Sigmoid colon (tissue), 7 donors: ENCODE measurements around the gene FNDC1. TPM values are rescaled to one million over a fixed set of nuclear protein-coding genes. Genes with fewer than 3 reads are reported as not detected.

Experiments used
- DNase-seq: peaks from one replicate; pipeline ENCODE4 v3.0.0-alpha.2; 2019
- H3K27ac ChIP-seq, 4 donors: fragments of 200-600 bp; sonication (generic); one replicate each; pipeline ENCODE4 v1.5.1; 2016 to 2019; ENCODE audit warnings: mild to moderate bottlenecking in 1 of 4
- H3K27me3 ChIP-seq, 3 donors: fragments of 200-600 bp; sonication (generic); one replicate each; pipeline ENCODE4 v1.5.1; 2019; ENCODE audit warnings: mild to moderate bottlenecking in 1 of 3
- H3K36me3 ChIP-seq, 4 donors: fragments of 200-600 bp; sonication (generic); one replicate each; pipeline ENCODE4 v1.5.1; 2016 to 2019
- H3K4me1 ChIP-seq, 4 donors: fragments of 200-600 bp; sonication (generic); one replicate each; pipeline ENCODE4 v1.5.1; 2017 to 2019
- H3K4me3 ChIP-seq, 4 donors: fragments of 200-600 bp; sonication (generic); one replicate each; pipeline ENCODE4 v1.5.1; 2017 to 2019; ENCODE audit warnings: mild to moderate bottlenecking in 2 of 4, moderate library complexity in 1 of 4
- H3K9me3 ChIP-seq, 4 donors: fragments of 200-600 bp in 3 of 4; sonication (generic) in 3 of 4; one replicate each; pipeline versions ENCODE4 v1.5.1 to v1.6.1; 2013 to 2019
- CTCF ChIP-seq, 4 experiments: fragments of 450-650 bp in 3 of 4; fragments of 200-600 bp in 1 of 4; IDR thresholded peaks; one replicate each; pipeline ENCODE4 v1.5.1; 2016 to 2019; ENCODE audit warnings: antibody characterized with exemption in 4 of 4, mild to moderate bottlenecking in 3 of 4, moderate library complexity in 2 of 4
- EP300 ChIP-seq, 4 donors: sonication (generic); formaldehyde crosslinking; IDR thresholded peaks; one replicate each; pipeline ENCODE4 v1.6.1; 2017; ENCODE audit warnings: antibody characterized with exemption in 4 of 4
- POLR2A ChIP-seq, 2 donors: fragments of 450-650 bp; IDR thresholded peaks; one replicate each; pipeline ENCODE4 v1.6.1; 2016; ENCODE audit warnings: antibody characterized with exemption in 2 of 2, mild to moderate bottlenecking in 2 of 2, moderate library complexity in 2 of 2
- POLR2AphosphoS5 ChIP-seq, 4 donors: sonication (generic); formaldehyde crosslinking; IDR thresholded peaks; one replicate each; pipeline ENCODE4 v1.6.1; 2017; ENCODE audit warnings: antibody characterized with exemption in 4 of 4
- WGBS, 2 donors: extraction: QIAGEN DNeasy Blood & Tissue Kit; methylation state at CpG; one replicate each; pipeline ENCODE4 v1.1.7; 2013; 5-methylcytosine and 5-hydroxymethylcytosine counted together
- intact Hi-C: fragments of 100-400 bp; cut with DNase I; formaldehyde crosslinking; loops from one replicate; pipeline ENCODE4 v1.15.1; 2023
- polyA plus RNA-seq, 3 donors: library from polyadenylated mRNA; stranded (reverse); fragments of 200-250 nt; gene quantifications; one replicate each; pipeline ENCODE4 v1.2.3, GENCODE V29; 2013
- total RNA-seq, 4 donors: library from RNA; depleted of rRNA; stranded (reverse); fragments of >200 nt; gene quantifications; one replicate each; pipeline ENCODE4 v1.1.0, GENCODE V29; 2016
- donor health status: healthy with polysubstance abuse.
- donor health status: Bipolar disorder and iron deficiency.
- donor health status: healthy.

The FNDC1 gene
- total and polyA plus RNA-seq, 7 donors: 0.89 to 19.8 (median 16.8) TPM; not detected in 2

- Histone ChIP-seq H3K4me1 (peaks cover 0 to 3% (median 0%) of the 10 kb centered on the region in 4 donors), H3K4me3 (no peak overlapping the region), H3K27me3 (no peaks in the 10 kb centered on the region), H3K27ac (no peak overlapping the region), H3K36me3 (no peaks in the 10 kb centered on the region), H3K9me3 (no peaks in the 10 kb centered on the region)
- intact Hi-C loops: no loop called here
- 65 to 70% methylated on average over 12 of the region's 12 CpGs for WGBS, 2 donors
- TF ChIP-seq EP300 (IDR thresholded peaks at IDR 0.05): no peak
- DNase-seq: no peak
Observed at GRCh38 chr6:159221486-159222170, 52.4 kb downstream of the FNDC1 start.

- DNase-seq: no peak
- WGBS, 2 donors: 49 to 69% methylated on average over 2 of the region's 2 CpGs
- Histone ChIP-seq H3K27ac (no peak overlapping the region), H3K27me3 (no peaks in the 10 kb centered on the region), H3K9me3 (no peaks in the 10 kb centered on the region), H3K4me3 (no peak overlapping the region), H3K36me3 (no peaks in the 10 kb centered on the region), H3K4me1 (no peaks in the 10 kb centered on the region)
- intact Hi-C loops: no loop called here
- TF ChIP-seq POLR2AphosphoS5 (IDR thresholded peaks at IDR 0.05) (no peak), CTCF (IDR thresholded peaks at IDR 0.05) (no peak), POLR2A (IDR thresholded peaks at IDR 0.05) (no peak), EP300 (IDR thresholded peaks at IDR 0.05) (no peak)
Observed at GRCh38 chr6:159224452-159224851, 55.3 kb downstream of the FNDC1 start.

GRCh38 chr6:159229651-159230051, 60.5 kb downstream of the FNDC1 start:
- DNase-seq: no peak
- Histone ChIP-seq H3K4me1 (peaks cover 0 to 9% (median 4%) of the 10 kb centered on the region in 4 donors), H3K27ac (peak overlapping the region in 2 of 4 donors; percentile 3 to 9), H3K9me3 (no peaks in the 10 kb centered on the region), H3K4me3 (no peak overlapping the region), H3K36me3 (no peaks in the 10 kb centered on the region), H3K27me3 (peaks cover 0 to 19% (median 14%) of the 10 kb centered on the region in 3 donors)
- no peak for TF ChIP-seq CTCF (IDR thresholded peaks at IDR 0.05)
- no peak for TF ChIP-seq POLR2A (IDR thresholded peaks at IDR 0.05)
- no peak for TF ChIP-seq POLR2AphosphoS5 (IDR thresholded peaks at IDR 0.05)
- no peak for TF ChIP-seq EP300 (IDR thresholded peaks at IDR 0.05)
- WGBS, 2 donors: 74 to 77% methylated on average over 8 of the region's 8 CpGs
- intact Hi-C loops: no loop called here

GRCh38 chr6:159232106-159232645, 63.0 kb downstream of the FNDC1 start:
- H3K4me1 ChIP-seq: peaks cover 0 to 9% (median 4%) of the 10 kb centered on the region in 4 donors
- no peak overlapping the region for H3K4me3 ChIP-seq
- H3K9me3 ChIP-seq: no peaks in the 10 kb centered on the region
- H3K27ac ChIP-seq: no peak overlapping the region
- TF ChIP-seq POLR2AphosphoS5 (IDR thresholded peaks at IDR 0.05) (no peak), POLR2A (IDR thresholded peaks at IDR 0.05) (no peak), EP300 (IDR thresholded peaks at IDR 0.05) (no peak), CTCF (IDR thresholded peaks at IDR 0.05) (no peak)
- peaks cover 0 to 33% (median 15%) of the 10 kb centered on the region in 3 donors for H3K27me3 ChIP-seq
- no peaks in the 10 kb centered on the region for H3K36me3 ChIP-seq
- DNase-seq: no peak
- intact Hi-C loops: no loop called here
- WGBS, 2 donors: 92 to 94% methylated on average over 38 of the region's 38 CpGs

GRCh38 chr6:159232751-159233150, 63.6 kb downstream of the FNDC1 start:
- no peak for DNase-seq
- 92 to 94% methylated on average over 23 of the region's 23 CpGs for WGBS, 2 donors
- H3K9me3 ChIP-seq: no peaks in the 10 kb centered on the region
- intact Hi-C loops: no loop called here
- no peak overlapping the region for H3K4me3 ChIP-seq
- TF ChIP-seq CTCF (IDR thresholded peaks at IDR 0.05) (no peak), EP300 (IDR thresholded peaks at IDR 0.05) (no peak), POLR2AphosphoS5 (IDR thresholded peaks at IDR 0.05) (no peak), POLR2A (IDR thresholded peaks at IDR 0.05) (no peak)
- no peaks in the 10 kb centered on the region for H3K36me3 ChIP-seq
- H3K4me1 ChIP-seq: peaks cover 0 to 9% (median 4%) of the 10 kb centered on the region in 4 donors
- no peak overlapping the region for H3K27ac ChIP-seq
- peaks cover 0 to 33% (median 15%) of the 10 kb centered on the region in 3 donors for H3K27me3 ChIP-seq
